ENCODE data around the gene OVAAL.

OVAAL gene

DNA sequence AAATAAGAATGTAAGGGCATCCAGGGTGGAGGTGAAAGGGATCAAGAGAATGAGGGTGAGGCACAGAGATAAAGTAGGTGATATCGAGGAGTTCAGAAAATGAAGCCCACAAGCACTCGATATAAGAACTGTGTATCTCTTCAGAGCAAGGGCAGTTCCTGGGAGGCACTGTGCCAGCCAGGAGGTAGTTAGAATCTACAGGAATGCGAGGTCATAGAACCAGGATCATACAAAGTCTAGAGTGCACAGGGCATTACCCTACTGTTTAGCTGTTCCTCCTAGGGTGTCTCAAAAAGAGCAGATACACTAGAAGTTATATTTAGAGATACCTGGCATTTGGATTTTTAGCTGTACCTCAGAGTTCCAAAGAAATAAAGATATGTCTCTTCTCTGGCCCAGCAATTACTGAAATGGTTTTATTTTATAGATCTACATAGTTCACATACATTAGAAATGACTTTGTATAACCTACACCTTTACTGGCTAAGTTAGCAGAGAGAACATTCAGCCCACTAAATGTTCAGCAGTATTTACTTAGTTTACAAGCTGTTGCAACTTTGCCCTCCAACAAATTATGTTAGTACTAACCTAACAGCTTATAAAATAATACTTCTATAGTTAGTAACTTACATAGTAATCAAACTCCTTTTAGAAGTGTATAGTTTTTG is 1.6 kb downstream of the OVAAL start:
- no peaks in the 10 kb centered on the region for H3K36me3 ChIP-seq (ENCODE audit: control insufficient read depth in 2 of 2, insufficient read depth in 1 of 2, low read length in 2 of 2)
- TF ChIP-seq, protein P1, sequence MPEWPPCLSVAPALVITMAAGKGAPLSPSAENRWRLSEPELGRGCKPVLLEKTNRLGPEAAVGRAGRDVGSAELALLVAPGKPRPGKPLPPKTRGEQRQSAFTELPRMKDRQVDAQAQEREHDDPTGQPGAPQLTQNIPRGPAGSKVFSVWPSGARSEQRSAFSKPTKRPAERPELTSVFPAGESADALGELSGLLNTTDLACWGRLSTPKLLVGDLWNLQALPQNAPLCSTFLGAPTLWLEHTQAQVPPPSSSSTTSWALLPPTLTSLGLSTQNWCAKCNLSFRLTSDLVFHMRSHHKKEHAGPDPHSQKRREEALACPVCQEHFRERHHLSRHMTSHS (tag by site-specific recombination; IDR thresholded peaks at IDR 0.05): no peak
- TF ChIP-seq ZSCAN30 (tag by site-specific recombination; IDR thresholded peaks at IDR 0.05) (no peak), HOXA7 (CRISPR knock-in tag; IDR thresholded peaks at IDR 0.05; ENCODE audit: borderline replicate concordance) (no peak), ZNF426 (tag by site-specific recombination; IDR thresholded peaks at IDR 0.05) (no peak), ZNF157 (tag by site-specific recombination; IDR thresholded peaks at IDR 0.05) (no peak), ZNF48 (tag by site-specific recombination; IDR thresholded peaks at IDR 0.05) (no peak), ZNF24 (tag by site-specific recombination; IDR thresholded peaks at IDR 0.05) (no peak), ZNF350 (tag by site-specific recombination; IDR thresholded peaks at IDR 0.05) (no peak), KLF7 (tag by site-specific recombination; IDR thresholded peaks at IDR 0.05; ENCODE audit: borderline replicate concordance) (no peak)
- TF ChIP-seq, protein P2, sequence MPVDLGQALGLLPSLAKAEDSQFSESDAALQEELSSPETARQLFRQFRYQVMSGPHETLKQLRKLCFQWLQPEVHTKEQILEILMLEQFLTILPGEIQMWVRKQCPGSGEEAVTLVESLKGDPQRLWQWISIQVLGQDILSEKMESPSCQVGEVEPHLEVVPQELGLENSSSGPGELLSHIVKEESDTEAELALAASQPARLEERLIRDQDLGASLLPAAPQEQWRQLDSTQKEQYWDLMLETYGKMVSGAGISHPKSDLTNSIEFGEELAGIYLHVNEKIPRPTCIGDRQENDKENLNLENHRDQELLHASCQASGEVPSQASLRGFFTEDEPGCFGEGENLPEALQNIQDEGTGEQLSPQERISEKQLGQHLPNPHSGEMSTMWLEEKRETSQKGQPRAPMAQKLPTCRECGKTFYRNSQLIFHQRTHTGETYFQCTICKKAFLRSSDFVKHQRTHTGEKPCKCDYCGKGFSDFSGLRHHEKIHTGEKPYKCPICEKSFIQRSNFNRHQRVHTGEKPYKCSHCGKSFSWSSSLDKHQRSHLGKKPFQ (tag by site-specific recombination; IDR thresholded peaks at IDR 0.05): no peak
- ChIA-PET POLR2A (no interaction called here), CTCF (interaction anchor here (0.6 to 1.0 kb wide), 4 partner anchors 9 to 806 kb away, joined by 3 read pairs; no protein-coding TSS in a partner anchor)
- no peak overlapping the region for H3K4me3 ChIP-seq (ENCODE audit: low read depth, low read length)
- H3K9me3 ChIP-seq (ENCODE audit: control insufficient read depth, insufficient read depth, low read depth, low read length): no peaks in the 10 kb centered on the region
- no peaks in the 10 kb centered on the region for H3K4me1 ChIP-seq (ENCODE audit: control insufficient read depth, insufficient read depth, low read length)
- H3K27ac ChIP-seq (ENCODE audit: extremely low read depth, low read depth, low read length): no peak overlapping the region

GRCh38 chr1:180560868-180561600 is 2.3 kb downstream of the OVAAL start:
- Histone ChIP-seq H3K4me1 (ENCODE audit: control insufficient read depth, insufficient read depth, low read length) (no peaks in the 10 kb centered on the region), H3K4me3 (ENCODE audit: low read depth, low read length) (no peak overlapping the region), H3K27ac (ENCODE audit: extremely low read depth, low read depth, low read length) (no peak overlapping the region), H3K9me3 (ENCODE audit: control insufficient read depth, insufficient read depth, low read depth, low read length) (no peaks in the 10 kb centered on the region), H3K36me3 (ENCODE audit: control insufficient read depth in 2 of 2, insufficient read depth in 1 of 2, low read length in 2 of 2) (no peaks in the 10 kb centered on the region)
- CTCF ChIA-PET: interaction anchor here (0.6 to 1.1 kb wide), 5 partner anchors 10 to 321 kb away, joined by 3 to 4 read pairs (median 3); no protein-coding TSS in a partner anchor
- POLR2A ChIA-PET: no interaction called here
- TF ChIP-seq KLF9 (tag by site-specific recombination; IDR thresholded peaks at IDR 0.05; ENCODE audit: low read depth) (no peak), SCRT2 (tag by site-specific recombination; IDR thresholded peaks at IDR 0.05) (peak; percentile 59), ATF2 (tag by site-specific recombination; IDR thresholded peaks at IDR 0.05; ENCODE audit: low read depth) (no peak), ZNF513 (tag by site-specific recombination; IDR thresholded peaks at IDR 0.05) (no peak), ZNF76 (tag by site-specific recombination; IDR thresholded peaks at IDR 0.05; ENCODE audit: borderline replicate concordance, low read depth) (no peak), ZNF521 (tag by site-specific recombination; IDR thresholded peaks at IDR 0.05) (no peak)
